NCI-H2107 treated with DMSO at 0.1 percent for 48 hours (cell line): Measurements from ENCODE around the gene PCDHGB4.
"Not testable (repeated sequence)": the region's sequence is repeated elsewhere in the genome, so short reads cannot be mapped to it uniquely, and the experiment has no call there.

ENCODE experiments used
- DNase-seq: peaks from one replicate; lab custom pipeline; 2025; ENCODE audit not compliant: unreplicated experiment; lab: John Stamatoyannopoulos, UW

The PCDHGB4 gene

DNA sequence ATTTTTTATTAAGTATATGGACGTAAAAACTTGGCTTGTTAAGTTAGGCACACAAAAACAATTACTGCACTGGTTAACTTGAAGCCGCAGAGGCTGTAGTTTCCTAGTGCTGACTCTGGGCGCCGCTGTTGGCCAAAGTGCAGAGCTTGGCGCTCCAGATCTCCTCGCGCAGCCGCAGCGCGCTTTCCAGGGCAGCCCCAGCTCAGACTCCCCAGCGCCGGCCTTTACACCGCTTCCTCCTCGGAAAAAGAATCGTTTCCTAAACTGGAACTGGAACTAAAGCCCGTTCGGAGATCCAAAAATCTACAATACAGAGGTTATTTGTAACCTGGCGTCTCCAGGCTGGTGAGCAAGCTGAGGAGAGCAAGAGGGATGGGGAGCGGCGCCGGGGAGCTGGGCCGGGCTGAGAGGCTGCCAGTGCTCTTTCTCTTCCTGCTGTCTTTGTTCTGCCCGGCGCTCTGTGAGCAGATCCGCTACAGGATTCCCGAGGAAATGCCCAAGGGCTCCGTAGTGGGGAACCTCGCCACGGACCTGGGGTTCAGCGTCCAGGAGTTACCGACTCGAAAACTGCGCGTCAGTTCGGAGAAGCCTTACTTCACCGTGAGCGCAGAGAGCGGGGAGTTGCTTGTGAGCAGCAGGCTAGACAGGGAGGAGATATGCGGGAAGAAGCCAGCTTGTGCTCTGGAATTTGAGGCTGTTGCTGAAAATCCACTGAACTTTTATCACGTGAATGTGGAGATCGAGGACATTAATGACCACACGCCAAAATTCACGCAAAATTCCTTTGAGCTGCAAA is 10.5 kb downstream of the PCDHGB4 start, which contains the start of gene PCDHGB5:
TSS of gene PCDHGB5 (plus strand) at position 192 of the 796 bp plus-strand sequence. CDS start at position 373, 181 bp downstream.
- DNase-seq, result not testable (repeated sequence)

DNA sequence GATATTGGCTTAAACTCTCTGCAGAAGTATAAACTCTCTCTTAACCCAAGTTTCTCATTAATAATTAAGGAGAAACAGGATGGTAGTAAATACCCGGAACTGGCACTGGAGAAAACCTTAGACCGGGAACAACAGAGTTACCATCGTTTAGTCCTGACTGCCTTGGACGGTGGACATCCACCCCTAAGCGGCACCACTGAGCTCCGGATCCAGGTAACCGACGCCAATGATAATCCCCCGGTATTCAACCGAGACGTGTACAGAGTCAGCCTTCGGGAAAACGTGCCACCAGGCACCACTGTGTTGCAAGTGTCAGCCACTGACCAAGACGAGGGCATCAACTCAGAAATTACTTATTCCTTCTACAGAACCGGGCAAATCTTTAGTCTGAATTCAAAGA is 11.1 kb downstream of the PCDHGB4 start:
- DNase-seq, result no peak

DNA sequence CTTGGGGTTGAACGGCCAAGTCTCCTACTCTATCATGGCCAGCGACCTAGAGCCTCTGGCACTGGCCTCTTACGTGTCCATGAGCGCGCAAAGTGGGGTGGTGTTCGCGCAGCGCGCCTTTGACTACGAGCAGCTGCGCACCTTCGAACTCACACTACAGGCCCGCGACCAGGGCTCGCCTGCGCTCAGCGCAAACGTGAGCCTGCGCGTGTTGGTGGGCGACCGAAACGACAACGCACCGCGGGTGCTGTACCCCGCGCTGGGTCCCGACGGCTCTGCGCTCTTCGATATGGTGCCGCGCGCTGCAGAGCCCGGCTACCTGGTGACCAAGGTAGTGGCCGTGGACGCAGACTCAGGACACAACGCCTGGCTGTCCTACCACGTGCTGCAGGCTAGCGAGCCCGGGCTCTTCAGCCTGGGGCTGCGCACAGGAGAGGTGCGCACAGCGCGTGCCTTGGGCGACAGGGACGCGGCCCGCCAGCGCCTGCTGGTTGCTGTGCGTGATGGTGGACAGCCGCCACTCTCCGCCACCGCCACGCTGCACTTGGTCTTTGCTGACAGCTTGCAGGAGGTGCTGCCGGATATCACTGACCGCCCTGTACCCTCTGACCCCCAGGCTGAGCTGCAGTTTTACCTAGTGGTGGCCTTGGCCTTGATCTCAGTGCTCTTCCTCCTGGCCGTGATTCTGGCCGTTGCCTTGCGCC is 12.2 kb downstream of the PCDHGB4 start:
- no peak for DNase-seq

DNA sequence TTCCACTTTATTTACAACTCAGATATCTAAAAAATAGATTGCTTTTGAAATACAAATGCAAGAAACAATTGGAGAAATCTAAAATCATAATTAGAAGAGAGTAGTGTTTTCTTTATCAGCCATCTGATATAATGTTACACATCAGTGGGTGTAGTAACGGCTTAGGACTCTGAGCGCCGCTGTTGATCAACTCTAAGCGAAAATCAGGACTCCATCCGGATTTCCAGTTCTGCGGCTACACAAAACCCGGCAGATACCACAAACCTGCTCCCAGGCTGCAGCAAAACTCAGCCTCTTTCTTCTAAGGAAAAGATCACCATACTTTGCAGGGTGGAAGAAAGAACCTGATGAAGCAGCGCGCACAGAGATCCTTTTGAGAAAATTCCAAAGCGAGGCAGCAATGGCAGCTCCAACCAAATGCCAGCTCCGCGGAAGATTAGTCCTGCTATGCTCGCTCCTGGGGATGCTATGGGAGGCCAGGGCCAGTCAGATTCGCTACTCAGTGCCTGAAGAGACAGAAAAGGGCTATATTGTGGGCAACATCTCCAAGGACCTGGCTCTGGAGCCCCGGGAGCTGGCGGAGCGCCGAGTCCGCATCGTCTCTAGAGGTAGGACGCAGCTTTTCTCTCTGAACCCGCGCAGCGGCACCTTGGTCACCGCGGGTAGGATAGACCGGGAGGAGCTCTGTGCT is 15.2 kb downstream of the PCDHGB4 start, which contains the start of gene PCDHGA9:
TSS of gene PCDHGA9 (plus strand) at position 226 of the 691 bp plus-strand sequence. CDS start at position 401, 175 bp downstream.
- DNase-seq, result no peak

DNA sequence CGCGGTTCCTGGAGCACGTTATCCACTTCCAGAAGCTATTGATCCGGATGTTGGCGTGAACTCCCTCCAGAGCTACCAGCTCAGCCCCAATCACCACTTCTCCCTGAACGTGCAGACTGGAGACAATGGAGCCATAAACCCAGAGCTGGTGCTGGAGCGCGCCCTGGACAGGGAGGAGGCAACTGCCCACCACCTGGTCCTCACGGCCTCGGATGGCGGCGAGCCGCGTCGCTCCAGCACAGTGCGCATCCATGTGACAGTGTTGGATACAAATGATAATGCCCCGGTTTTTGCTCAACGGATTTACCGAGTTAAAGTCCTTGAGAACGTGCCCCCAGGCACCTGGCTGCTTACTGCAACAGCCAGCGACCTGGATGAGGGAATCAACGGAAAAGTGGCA is 15.9 kb downstream of the PCDHGB4 start:
- DNase-seq, result no peak

DNA sequence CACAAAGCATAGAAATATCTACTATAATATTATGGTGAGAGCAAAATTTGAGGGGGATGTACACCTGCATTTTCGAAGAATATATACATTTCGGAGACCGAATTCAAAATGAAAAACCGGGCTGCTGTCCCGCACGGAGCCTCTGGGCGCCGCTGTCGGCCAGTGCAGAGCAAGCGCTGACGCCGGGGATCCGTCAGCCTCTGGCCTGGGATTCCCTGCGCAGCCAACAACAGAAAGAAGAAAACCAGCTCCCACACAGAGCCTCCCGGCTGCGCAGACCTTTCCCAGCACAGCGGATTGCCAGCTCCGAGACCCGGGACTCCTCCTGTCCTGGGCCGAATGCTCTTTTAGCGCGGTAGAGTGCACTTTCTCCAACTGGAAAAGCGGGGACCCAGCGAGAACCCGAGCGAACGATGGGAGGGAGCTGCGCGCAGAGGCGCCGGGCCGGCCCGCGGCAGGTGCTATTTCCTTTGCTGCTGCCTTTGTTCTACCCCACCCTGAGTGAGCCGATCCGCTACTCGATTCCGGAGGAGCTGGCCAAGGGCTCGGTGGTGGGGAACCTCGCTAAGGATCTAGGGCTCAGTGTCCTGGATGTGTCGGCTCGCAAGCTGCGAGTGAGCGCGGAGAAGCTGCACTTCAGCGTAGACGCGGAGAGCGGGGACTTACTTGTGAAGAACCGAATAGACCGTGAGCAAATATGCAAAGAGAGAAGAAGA is 20.4 kb downstream of the PCDHGB4 start, which contains the start of gene PCDHGB6:
TSS of gene PCDHGB6 (plus strand) at position 232 of the 716 bp plus-strand sequence. CDS start at position 414, 182 bp downstream.
- DNase-seq, result not testable (repeated sequence)

DNA sequence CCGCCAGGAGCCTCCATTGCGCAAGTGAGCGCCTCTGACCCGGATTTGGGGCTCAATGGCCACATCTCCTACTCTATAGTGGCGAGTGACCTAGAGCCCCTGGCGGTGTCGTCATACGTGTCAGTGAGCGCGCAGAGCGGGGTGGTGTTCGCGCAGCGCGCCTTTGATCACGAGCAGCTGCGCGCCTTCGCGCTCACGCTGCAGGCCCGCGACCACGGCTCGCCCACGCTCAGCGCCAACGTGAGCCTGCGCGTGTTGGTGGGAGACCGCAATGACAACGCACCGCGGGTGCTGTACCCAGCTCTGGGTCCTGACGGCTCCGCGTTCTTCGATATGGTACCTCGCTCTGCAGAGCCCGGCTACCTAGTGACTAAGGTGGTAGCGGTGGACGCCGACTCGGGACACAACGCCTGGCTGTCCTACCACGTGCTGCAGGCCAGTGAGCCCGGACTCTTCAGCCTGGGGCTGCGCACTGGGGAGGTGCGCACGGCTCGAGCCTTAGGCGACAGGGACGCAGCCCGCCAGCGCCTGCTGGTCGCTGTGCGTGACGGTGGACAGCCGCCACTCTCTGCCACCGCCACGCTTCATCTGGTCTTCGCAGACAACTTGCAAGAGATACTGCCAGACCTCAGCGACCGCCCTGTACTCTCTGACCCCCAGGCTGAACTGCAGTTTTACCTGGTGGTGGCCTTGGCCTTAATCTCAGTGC is 22.3 kb downstream of the PCDHGB4 start:
- DNase-seq, result no peak

DNA sequence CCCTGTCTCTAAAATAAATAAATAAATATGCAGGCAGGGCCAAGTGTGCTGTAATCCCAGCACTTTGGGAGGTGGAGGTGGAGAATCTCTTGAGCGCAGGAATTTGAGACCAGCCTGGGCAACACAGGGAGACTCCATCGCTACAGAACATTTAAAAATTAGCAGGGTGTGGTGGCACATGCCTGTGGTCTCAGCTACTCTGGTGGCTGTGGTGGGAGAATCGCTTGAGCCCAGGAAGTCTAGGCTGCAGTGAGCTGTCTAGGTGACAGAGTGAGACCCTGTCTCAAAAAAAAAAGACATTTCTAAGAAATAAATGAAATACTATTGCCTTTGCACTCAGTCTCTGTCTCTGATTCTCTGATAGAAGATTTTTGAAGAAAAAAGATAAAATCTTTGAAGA is 24.1 kb downstream of the PCDHGB4 start:
- DNase-seq, result no peak

DNA sequence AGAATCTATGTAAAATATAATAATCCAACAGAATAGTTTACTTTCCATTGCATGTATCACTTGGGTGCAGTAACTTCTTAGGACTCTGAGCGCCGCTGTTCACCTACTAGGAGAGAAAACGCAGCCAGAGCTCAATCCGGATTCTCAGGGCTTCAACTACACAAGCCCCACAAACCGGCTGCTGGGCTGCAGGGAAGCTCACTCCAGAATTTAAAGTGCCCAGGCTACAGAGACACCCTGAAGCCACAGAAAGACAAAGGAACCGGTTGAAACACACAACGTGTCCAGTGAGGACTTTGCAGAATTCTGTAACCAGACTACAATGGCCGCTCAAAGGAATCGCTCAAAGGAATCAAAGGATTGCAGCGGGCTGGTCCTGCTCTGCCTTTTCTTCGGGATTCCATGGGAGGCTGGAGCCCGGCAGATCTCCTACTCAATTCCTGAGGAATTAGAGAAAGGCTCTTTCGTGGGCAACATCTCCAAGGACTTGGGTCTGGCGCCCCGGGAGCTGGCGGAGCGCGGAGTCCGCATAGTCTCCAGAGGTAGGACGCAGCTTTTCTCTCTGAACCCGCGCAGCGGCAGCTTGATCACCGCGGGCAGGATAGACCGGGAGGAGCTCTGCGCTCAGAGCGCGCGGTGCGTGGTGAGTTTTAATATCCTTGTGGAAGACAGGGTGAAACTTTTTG is 25.5 kb downstream of the PCDHGB4 start, which contains the start of gene PCDHGA10:
TSS of gene PCDHGA10 (plus strand) at position 134 of the 686 bp plus-strand sequence. CDS start at position 323, 189 bp downstream.
- DNase-seq, result no peak

DNA sequence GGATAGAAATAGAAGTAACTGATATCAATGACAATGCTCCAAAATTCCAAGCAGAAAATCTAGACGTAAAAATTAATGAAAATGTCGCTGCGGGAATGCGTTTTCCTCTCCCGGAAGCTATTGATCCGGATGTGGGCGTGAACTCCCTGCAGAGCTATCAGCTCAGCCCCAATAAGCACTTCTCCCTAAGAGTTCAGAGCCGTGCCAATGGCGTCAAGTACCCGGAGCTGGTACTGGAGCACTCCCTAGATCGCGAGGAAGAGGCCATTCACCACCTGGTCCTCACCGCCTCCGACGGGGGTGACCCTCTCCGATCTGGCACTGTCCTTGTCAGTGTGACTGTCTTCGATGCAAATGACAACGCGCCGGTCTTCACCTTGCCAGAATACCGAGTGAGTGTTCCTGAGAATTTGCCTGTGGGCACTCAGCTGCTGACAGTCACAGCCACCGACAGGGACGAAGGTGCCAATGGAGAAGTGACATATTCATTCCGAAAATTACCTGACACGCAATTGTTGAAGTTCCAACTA is 26.1 kb downstream of the PCDHGB4 start:
- no peak for DNase-seq

DNA sequence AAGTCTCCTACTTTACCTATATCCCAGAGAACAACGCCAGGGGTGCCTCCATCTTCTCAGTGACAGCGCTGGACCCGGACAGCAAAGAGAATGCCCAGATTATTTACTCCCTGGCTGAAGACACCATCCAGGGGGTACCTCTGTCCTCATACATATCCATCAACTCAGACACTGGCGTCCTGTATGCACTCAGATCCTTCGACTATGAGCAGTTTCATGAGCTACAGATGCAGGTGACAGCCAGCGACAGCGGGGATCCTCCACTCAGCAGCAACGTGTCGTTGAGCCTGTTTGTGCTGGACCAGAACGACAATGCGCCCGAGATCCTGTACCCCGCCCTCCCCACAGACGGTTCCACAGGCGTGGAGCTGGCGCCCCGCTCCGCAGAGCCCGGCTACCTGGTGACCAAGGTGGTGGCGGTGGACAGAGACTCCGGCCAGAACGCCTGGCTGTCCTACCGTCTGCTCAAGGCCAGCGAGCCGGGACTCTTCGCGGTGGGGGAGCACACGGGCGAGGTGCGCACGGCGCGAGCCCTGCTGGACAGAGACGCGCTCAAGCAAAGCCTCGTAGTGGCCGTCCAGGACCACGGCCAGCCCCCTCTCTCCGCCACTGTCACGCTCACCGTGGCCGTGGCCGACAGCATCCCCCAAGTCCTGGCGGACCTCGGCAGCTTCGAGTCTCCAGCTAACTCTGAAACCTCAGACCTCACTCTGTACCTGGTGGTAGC is 27.2 kb downstream of the PCDHGB4 start:
- DNase-seq, result not testable (repeated sequence)

DNA sequence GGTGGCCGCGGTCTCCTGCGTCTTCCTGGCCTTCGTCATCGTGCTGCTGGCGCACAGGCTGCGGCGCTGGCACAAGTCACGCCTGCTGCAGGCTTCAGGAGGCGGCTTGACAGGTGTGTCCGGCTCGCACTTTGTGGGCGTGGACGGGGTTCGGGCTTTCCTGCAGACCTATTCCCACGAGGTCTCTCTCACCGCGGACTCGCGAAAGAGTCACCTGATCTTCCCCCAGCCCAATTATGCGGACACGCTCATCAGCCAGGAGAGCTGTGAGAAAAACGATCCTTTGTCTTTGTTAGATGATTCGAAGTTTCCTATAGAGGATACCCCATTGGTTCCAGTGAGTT is 27.7 kb downstream of the PCDHGB4 start:
- not testable (repeated sequence) for DNase-seq

DNA sequence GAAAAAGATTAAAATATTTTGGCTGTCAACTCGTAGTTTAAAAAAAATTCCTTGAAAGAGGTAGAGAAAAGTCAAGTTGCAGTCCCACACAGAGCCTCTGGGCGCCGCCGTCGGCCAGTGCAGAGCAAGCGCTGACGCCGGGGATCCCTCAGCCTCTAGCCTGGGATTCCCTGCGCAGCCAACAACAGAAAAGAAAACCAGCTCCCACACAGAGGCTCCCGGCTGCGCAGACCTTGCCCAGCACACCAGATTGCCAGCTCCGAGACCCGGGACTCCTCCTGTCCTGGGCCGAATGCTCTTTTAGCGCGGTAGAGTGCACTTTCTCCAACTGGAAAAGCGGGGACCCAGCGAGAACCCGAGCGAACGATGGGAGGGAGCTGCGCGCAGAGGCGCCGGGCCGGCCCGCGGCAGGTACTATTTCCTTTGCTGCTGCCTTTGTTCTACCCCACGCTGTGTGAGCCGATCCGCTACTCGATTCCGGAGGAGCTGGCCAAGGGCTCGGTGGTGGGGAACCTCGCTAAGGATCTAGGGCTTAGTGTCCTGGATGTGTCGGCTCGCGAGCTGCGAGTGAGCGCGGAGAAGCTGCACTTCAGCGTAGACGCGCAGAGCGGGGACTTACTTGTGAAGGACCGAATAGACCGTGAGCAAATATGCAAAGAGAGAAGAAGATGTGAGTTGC is 30.1 kb downstream of the PCDHGB4 start, which contains the start of gene PCDHGB7:
TSS of gene PCDHGB7 (plus strand) at position 184 of the 679 bp plus-strand sequence. CDS start at position 367, 183 bp downstream.
- DNase-seq, result peak; percentile 68

DNA sequence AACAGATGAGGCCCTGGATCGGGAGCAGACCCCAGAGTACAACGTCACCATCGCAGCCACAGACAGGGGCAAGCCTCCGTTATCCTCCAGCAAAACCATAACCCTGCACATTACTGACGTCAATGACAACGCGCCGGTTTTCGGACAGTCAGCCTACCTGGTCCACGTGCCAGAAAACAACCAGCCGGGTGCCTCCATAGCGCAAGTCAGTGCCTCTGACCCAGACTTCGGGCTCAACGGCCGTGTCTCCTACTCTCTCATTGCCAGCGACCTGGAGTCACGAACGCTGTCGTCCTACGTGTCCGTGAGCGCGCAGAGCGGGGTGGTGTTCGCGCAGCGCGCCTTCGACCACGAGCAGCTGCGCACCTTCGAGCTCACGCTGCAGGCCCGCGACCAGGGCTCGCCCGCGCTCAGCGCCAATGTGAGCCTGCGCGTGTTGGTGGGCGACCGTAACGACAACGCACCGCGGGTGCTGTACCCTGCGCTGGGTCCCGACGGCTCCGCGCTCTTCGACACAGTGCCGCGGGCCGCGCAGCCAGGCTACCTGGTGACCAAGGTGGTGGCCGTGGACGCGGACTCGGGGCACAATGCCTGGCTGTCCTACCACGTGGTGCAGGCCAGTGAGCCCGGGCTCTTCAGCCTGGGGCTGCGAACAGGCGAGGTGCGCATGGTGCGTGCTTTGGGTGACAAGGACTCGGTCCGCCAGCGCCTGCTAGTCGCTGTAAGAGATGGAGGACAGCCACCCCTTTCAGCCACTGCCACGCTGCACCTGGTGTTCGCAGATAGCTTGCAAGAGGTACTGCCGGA is 31.8 kb downstream of the PCDHGB4 start:
- DNase-seq, result no peak

DNA sequence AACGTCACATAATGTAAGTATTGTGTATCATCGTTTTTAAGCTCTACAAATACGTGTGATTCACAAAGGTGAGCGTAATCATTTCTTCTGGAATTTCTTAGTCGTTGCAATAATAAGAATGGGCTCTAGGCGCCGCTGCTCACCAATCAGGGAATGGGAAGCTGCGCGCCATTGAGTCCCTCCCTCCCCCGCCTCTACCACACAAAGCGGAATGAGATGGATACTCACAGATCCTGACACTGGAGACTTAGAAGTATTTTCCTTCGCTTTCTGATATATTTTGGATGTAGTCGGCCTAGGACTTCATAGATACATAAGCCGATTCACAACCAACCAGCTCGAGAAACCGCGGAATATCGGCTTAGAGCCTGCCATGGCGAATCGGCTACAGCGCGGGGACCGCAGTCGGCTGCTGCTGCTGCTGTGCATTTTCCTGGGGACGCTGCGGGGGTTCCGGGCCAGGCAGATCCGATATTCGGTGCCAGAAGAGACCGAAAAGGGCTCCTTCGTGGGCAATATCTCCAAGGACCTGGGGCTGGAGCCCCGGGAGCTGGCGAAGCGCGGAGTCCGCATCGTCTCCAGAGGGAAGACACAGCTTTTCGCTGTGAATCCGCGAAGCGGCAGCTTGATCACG is 33.5 kb downstream of the PCDHGB4 start, which contains the start of gene PCDHGA11:
TSS of gene PCDHGA11 (plus strand) at position 197 of the 634 bp plus-strand sequence. CDS start at position 374, 177 bp downstream.
- no peak for DNase-seq

DNA sequence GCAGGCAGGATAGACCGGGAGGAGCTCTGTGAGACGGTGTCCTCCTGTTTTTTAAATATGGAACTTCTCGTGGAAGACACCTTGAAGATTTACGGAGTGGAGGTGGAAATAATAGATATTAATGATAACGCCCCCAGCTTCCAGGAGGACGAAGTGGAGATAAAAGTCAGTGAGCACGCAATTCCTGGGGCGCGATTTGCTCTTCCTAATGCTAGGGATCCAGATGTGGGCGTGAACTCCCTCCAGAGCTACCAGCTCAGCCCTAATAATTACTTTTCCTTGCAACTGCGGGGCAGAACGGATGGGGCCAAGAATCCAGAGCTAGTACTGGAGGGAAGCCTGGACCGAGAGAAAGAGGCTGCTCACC is 34.0 kb downstream of the PCDHGB4 start:
- DNase-seq, result no peak
